HCT116 (cell line): Measurements from ENCODE around the gene PCSK6. TPM values are rescaled to one million over a fixed set of nuclear protein-coding genes. Genes with fewer than 3 reads are reported as not detected.

Experiments
- ATAC-seq: fragments of 200-7000 bp; cut with Tn5 transposase; 2 replicates; pipeline ENCODE4 v1.9.1; 2020; ENCODE audit warnings: mild to moderate bottlenecking, moderate library complexity
- BruUV-seq: library from RNA; stranded (reverse); fragments of 400-500 nt; replicated peaks from 2 replicates; lab custom pipeline; 2021; lab: Mats Ljungman, UMichigan
- CTCF ChIA-PET: fragments of 300-600 bp; sonication (Branson Sonifier 250); formaldehyde crosslinking; loops from one replicate; lab custom pipeline; 2021; ENCODE audit warnings: antibody characterized with exemption; lab: Charles Lee
- POLR2A ChIA-PET: fragments of 300-600, 350-600 bp; sonication (Branson Sonifier 250); formaldehyde crosslinking; loops from one replicate; lab custom pipeline; 2021; ENCODE audit warnings: antibody characterized with exemption; lab: Charles Lee
- RAD21 ChIA-PET, 2 experiments: fragments of 300-600 bp; sonication (Branson Sonifier 250); formaldehyde crosslinking; loops; one replicate each; lab custom pipeline; 2023; ENCODE audit warnings: low total read pairs in 2 of 2; ENCODE audit not compliant: uncharacterized antibody in 2 of 2, unreplicated experiment in 2 of 2, low non-redundant PET in 1 of 2; lab: Charles Lee
- DNase-seq: peaks from one replicate; pipeline ENCODE4 v3.0.0-alpha.2; 2010; ENCODE audit warnings: low read depth, low spot score
- H2AFZ ChIP-seq: fragments of 200-600 bp; shearing (Covaris generic), sonication (generic); 2 replicates; pipeline ENCODE4 v1.6.1; 2017; ENCODE audit warnings: low read depth, mixed run types, mixed read lengths, antibody characterized with exemption, low read length; ENCODE audit not compliant: poor library complexity, severe bottlenecking
- H3K27ac ChIP-seq: 2 replicates; pipeline ENCODE4 v1.5.1; 2012; ENCODE audit warnings: low read depth, low read length
- H3K27me3 ChIP-seq: fragments of 200-600 bp; sonication (generic); 2 replicates; pipeline ENCODE4 v1.6.1; 2016; ENCODE audit warnings: mixed run types, low read length, mixed read lengths; ENCODE audit not compliant: insufficient read depth
- H3K36me3 ChIP-seq, 2 experiments: fragments of 200-500 bp in 1 of 2; fragments of 200-600 bp in 1 of 2; sonication (Bioruptor generic) in 1 of 2; sonication (generic) in 1 of 2; 2 replicates each; pipeline versions ENCODE4 v1.5.1 to v1.6.1; 2014 to 2016; ENCODE audit warnings: low read length in 2 of 2, inconsistent platforms in 1 of 2, mixed read lengths in 1 of 2, mixed run types in 1 of 2; ENCODE audit not compliant: insufficient read depth in 2 of 2, control insufficient read depth in 1 of 2
- H3K4me1 ChIP-seq, 2 experiments: fragments of 200-600 bp in 1 of 2; sonication (generic) in 1 of 2; 2 replicates each; pipeline versions ENCODE4 v1.5.1 to v1.6.1; 2012 to 2017; ENCODE audit warnings: low read length in 2 of 2, inconsistent platforms in 1 of 2, mild to moderate bottlenecking in 1 of 2, mixed read lengths in 1 of 2, mixed run types in 1 of 2, moderate library complexity in 1 of 2; ENCODE audit not compliant: insufficient read depth in 2 of 2, control insufficient read depth in 1 of 2
- H3K4me2 ChIP-seq: fragments of 200-600 bp; sonication (generic); 2 replicates; pipeline ENCODE4 v1.6.1; 2017; ENCODE audit warnings: mixed run types, low read length, mixed read lengths
- H3K4me3 ChIP-seq, 2 experiments: fragments of 200-600 bp in 1 of 2; sonication (generic) in 1 of 2; replicated peaks in 1 of 2; 2 replicates each; pipeline ENCODE4 v1.5.1; 2011 to 2016; ENCODE audit warnings: low read length in 2 of 2, control low read depth in 1 of 2, low read depth in 1 of 2, mild to moderate bottlenecking in 1 of 2, mixed read lengths in 1 of 2, mixed run types in 1 of 2
- H3K79me2 ChIP-seq: fragments of 200-600 bp; sonication (generic); 2 replicates; pipeline ENCODE4 v1.6.1; 2017; ENCODE audit warnings: mild to moderate bottlenecking, mixed run types, low read length, moderate library complexity, mixed read lengths; ENCODE audit not compliant: insufficient read depth
- H3K9ac ChIP-seq: fragments of 200-600 bp; sonication (generic); 2 replicates; pipeline ENCODE4 v1.6.1; 2016; ENCODE audit warnings: low read length, mixed read lengths
- H3K9me2 ChIP-seq: fragments of 200-600 bp; sonication (generic), shearing (Covaris generic); 2 replicates; pipeline ENCODE4 v1.6.1; 2017; ENCODE audit warnings: mixed run types, mild to moderate bottlenecking, moderate library complexity; ENCODE audit not compliant: insufficient read depth
- H3K9me3 ChIP-seq, 2 experiments: fragments of 200-500 bp in 1 of 2; fragments of 200-600 bp in 1 of 2; sonication (Bioruptor generic) in 1 of 2; sonication (generic) in 1 of 2; 2 replicates each; pipeline ENCODE4 v1.6.1; 2014 to 2017; ENCODE audit warnings: low read length in 2 of 2, mixed read lengths in 2 of 2, inconsistent platforms in 1 of 2, low read depth in 1 of 2, mild to moderate bottlenecking in 1 of 2, mixed run types in 1 of 2, moderate library complexity in 1 of 2; ENCODE audit not compliant: control insufficient read depth in 1 of 2, insufficient read depth in 1 of 2
- H4K20me1 ChIP-seq: fragments of 200-600 bp; sonication (generic), shearing (Covaris generic); 2 replicates; pipeline ENCODE4 v1.6.1; 2017; ENCODE audit warnings: mixed run types, mild to moderate bottlenecking, moderate library complexity; ENCODE audit not compliant: insufficient read depth
- CBX3 ChIP-seq: IDR thresholded peaks from 2 replicates; pipeline ENCODE4 v1.6.1; 2012; ENCODE audit warnings: low read depth
- CEBPB ChIP-seq: IDR thresholded peaks from 2 replicates; pipeline ENCODE4 v1.6.1; 2012; ENCODE audit warnings: low read depth
- EGR1 ChIP-seq: IDR thresholded peaks from 2 replicates; pipeline ENCODE4 v1.6.1; 2012; ENCODE audit warnings: low read depth
- ELF1 ChIP-seq: IDR thresholded peaks from 2 replicates; pipeline ENCODE4 v1.6.1; 2012; ENCODE audit warnings: low read depth, borderline replicate concordance
- EZH2 ChIP-seq: fragments of 200-600 bp; sonication (generic); IDR thresholded peaks from 2 replicates; pipeline ENCODE4 v1.6.1; 2017; ENCODE audit warnings: antibody characterized with exemption, mixed run types
- EZH2phosphoT487 ChIP-seq: fragments of 200-600 bp; IDR thresholded peaks from 2 replicates; pipeline ENCODE4 v1.6.1; 2018; ENCODE audit warnings: antibody characterized with exemption, borderline replicate concordance
- FOSL1 ChIP-seq: IDR thresholded peaks from 2 replicates; pipeline ENCODE4 v1.6.1; 2012; ENCODE audit warnings: low read depth
- POLR2A ChIP-seq: IDR thresholded peaks from 2 replicates; pipeline ENCODE4 v1.7.0; 2011; ENCODE audit warnings: borderline replicate concordance; ENCODE audit not compliant: insufficient read depth, insufficient read length; ENCODE audit errors: extremely low read depth
- POLR2AphosphoS5 ChIP-seq: IDR thresholded peaks from 2 replicates; pipeline ENCODE4 v1.6.1; 2011; ENCODE audit warnings: mild to moderate bottlenecking, low read depth, low read length, moderate library complexity
- RAD21 ChIP-seq: IDR thresholded peaks from 2 replicates; pipeline ENCODE4 v1.6.1; 2012; ENCODE audit warnings: low read depth, mild to moderate bottlenecking
- SRF ChIP-seq: IDR thresholded peaks from 2 replicates; pipeline ENCODE4 v1.6.1; 2012; ENCODE audit warnings: low read depth
- TCF7L2 ChIP-seq: IDR thresholded peaks from 2 replicates; pipeline ENCODE4 v1.7.0; 2011; ENCODE audit warnings: borderline replicate concordance, inconsistent platforms; ENCODE audit not compliant: insufficient read depth, insufficient read length; ENCODE audit errors: extremely low read depth
- YY1 ChIP-seq: IDR thresholded peaks from 2 replicates; pipeline ENCODE4 v1.6.1; 2011; ENCODE audit warnings: low read length, low read depth, moderate library complexity, mild to moderate bottlenecking; ENCODE audit not compliant: insufficient replicate concordance; ENCODE audit errors: extremely low read depth
- ZNF274 ChIP-seq: fragments of 200-500 bp; sonication (Bioruptor generic); IDR thresholded peaks from 2 replicates; pipeline ENCODE4 v1.6.1; 2014; ENCODE audit warnings: mild to moderate bottlenecking, low read depth, low read length, inconsistent platforms
- intact Hi-C: fragments of 100-400 bp; cut with micrococcal nuclease; formaldehyde crosslinking; loops from 2 replicates; pipeline ENCODE4 v1.10.0; 2022
- total RNA-seq: library from RNA; stranded (reverse); gene quantifications from one replicate; pipeline ENCODE4 v1.2.1, GENCODE V29; 2021; ENCODE audit not compliant: unreplicated experiment
- TF ChIP-seq, protein P1 (sequence below): IDR thresholded peaks from 2 replicates; pipeline ENCODE4 v1.6.1; 2012
- TF ChIP-seq, protein P2 (sequence below): IDR thresholded peaks from 2 replicates; pipeline ENCODE4 v1.6.1; 2012; ENCODE audit warnings: low read depth
- TF ChIP-seq, protein P3 (sequence below), 3 experiments: fragments of 200-600 bp in 1 of 3; sonication (generic) in 1 of 3; IDR thresholded peaks in 2 of 3; conservative IDR thresholded peaks in 1 of 3; 2 replicates each; pipeline ENCODE4 v1.5.1; 2012 to 2017; ENCODE audit warnings: low read depth in 2 of 3, low read length in 2 of 3, antibody characterized with exemption in 1 of 3, borderline replicate concordance in 1 of 3, control low read depth in 1 of 3, mild to moderate bottlenecking in 1 of 3, mixed read lengths in 1 of 3, mixed run types in 1 of 3, moderate library complexity in 1 of 3; ENCODE audit not compliant: insufficient read depth in 1 of 3

Gene PCSK6
- total RNA-seq, 1 experiment from 2014 or later: 13.5 TPM

DNA sequence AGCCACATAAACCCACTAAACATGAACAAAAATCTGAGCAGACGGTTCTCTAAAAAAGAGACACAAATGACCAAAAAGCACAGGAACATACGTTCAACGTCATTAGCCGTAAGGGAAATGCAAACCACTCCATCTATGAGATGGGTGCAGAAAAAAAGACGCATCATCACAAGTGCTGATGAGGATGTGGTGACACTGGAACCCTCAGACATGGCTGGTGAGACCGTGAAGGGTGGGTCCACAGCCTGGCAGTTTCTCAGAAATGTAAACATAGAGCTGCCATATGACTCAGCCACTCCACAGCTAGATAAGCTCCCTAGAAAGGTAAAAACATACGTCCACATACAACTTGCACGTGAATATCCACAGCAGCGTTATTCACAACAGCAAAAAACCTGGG is 23.3 kb downstream of the PCSK6 start:
- intact Hi-C loops: no loop called here
- H3K36me3 ChIP-seq: no peaks in the 10 kb centered on the region
- DNase-seq (no peak), ATAC-seq (no peak)
- H2AFZ ChIP-seq: no peak overlapping the region
- H3K79me2 ChIP-seq: no peaks in the 10 kb centered on the region; the same call in 1 of the 2 replicates
- no peaks in the 10 kb centered on the region for H3K9me3 ChIP-seq
- no TSS peak for BruUV-seq
- no peak overlapping the region for H3K27ac ChIP-seq
- CTCF ChIA-PET: no interaction called here
- TF ChIP-seq EGR1 (no peak), ELF1 (no peak), YY1 (no peak), CBX3 (no peak), EZH2phosphoT487 (no peak), POLR2A (no peak), FOSL1 (no peak), SRF (no peak), POLR2AphosphoS5 (no peak), CEBPB (no peak), RAD21 (no peak), EZH2 (no peak), ZNF274 (no peak), TCF7L2 (no peak)
- TF ChIP-seq, protein P1, sequence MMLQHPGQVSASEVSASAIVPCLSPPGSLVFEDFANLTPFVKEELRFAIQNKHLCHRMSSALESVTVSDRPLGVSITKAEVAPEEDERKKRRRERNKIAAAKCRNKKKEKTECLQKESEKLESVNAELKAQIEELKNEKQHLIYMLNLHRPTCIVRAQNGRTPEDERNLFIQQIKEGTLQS: no peak
- TF ChIP-seq, protein P2, sequence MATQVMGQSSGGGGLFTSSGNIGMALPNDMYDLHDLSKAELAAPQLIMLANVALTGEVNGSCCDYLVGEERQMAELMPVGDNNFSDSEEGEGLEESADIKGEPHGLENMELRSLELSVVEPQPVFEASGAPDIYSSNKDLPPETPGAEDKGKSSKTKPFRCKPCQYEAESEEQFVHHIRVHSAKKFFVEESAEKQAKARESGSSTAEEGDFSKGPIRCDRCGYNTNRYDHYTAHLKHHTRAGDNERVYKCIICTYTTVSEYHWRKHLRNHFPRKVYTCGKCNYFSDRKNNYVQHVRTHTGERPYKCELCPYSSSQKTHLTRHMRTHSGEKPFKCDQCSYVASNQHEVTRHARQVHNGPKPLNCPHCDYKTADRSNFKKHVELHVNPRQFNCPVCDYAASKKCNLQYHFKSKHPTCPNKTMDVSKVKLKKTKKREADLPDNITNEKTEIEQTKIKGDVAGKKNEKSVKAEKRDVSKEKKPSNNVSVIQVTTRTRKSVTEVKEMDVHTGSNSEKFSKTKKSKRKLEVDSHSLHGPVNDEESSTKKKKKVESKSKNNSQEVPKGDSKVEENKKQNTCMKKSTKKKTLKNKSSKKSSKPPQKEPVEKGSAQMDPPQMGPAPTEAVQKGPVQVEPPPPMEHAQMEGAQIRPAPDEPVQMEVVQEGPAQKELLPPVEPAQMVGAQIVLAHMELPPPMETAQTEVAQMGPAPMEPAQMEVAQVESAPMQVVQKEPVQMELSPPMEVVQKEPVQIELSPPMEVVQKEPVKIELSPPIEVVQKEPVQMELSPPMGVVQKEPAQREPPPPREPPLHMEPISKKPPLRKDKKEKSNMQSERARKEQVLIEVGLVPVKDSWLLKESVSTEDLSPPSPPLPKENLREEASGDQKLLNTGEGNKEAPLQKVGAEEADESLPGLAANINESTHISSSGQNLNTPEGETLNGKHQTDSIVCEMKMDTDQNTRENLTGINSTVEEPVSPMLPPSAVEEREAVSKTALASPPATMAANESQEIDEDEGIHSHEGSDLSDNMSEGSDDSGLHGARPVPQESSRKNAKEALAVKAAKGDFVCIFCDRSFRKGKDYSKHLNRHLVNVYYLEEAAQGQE: no peak
- TF ChIP-seq, protein P3, sequence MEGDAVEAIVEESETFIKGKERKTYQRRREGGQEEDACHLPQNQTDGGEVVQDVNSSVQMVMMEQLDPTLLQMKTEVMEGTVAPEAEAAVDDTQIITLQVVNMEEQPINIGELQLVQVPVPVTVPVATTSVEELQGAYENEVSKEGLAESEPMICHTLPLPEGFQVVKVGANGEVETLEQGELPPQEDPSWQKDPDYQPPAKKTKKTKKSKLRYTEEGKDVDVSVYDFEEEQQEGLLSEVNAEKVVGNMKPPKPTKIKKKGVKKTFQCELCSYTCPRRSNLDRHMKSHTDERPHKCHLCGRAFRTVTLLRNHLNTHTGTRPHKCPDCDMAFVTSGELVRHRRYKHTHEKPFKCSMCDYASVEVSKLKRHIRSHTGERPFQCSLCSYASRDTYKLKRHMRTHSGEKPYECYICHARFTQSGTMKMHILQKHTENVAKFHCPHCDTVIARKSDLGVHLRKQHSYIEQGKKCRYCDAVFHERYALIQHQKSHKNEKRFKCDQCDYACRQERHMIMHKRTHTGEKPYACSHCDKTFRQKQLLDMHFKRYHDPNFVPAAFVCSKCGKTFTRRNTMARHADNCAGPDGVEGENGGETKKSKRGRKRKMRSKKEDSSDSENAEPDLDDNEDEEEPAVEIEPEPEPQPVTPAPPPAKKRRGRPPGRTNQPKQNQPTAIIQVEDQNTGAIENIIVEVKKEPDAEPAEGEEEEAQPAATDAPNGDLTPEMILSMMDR (IDR thresholded peaks at IDR 0.05 in 2 of 3, conservative IDR thresholded peaks at IDR 0.05 in 1 of 3; ENCODE audit: borderline replicate concordance in 1 of 3, insufficient read depth in 1 of 3, low read depth in 2 of 3, low read length in 2 of 3): no peak
- H4K20me1 ChIP-seq: no peaks in the 10 kb centered on the region
- no peaks in the 10 kb centered on the region for H3K9me2 ChIP-seq
- H3K4me3 ChIP-seq: no peak overlapping the region
- H3K27me3 ChIP-seq: no peaks in the 10 kb centered on the region
- no peak overlapping the region for H3K9ac ChIP-seq
- no peak overlapping the region for H3K4me2 ChIP-seq
- RAD21 ChIA-PET: no interaction called here
- no peaks in the 10 kb centered on the region for H3K4me1 ChIP-seq
- POLR2A ChIA-PET: no interaction called here
